GM18861 (cell line): ENCODE measurements around the gene GHRL.

Source experiments
- ATAC-seq: cut with Tn5 transposase; IDR thresholded peaks from one replicate; pipeline ENCODE4 v1.9.1; 2021; ENCODE audit not compliant: unreplicated experiment

Gene GHRL, protein sequence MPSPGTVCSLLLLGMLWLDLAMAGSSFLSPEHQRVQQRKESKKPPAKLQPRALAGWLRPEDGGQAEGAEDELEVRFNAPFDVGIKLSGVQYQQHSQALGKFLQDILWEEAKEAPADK

DNA sequence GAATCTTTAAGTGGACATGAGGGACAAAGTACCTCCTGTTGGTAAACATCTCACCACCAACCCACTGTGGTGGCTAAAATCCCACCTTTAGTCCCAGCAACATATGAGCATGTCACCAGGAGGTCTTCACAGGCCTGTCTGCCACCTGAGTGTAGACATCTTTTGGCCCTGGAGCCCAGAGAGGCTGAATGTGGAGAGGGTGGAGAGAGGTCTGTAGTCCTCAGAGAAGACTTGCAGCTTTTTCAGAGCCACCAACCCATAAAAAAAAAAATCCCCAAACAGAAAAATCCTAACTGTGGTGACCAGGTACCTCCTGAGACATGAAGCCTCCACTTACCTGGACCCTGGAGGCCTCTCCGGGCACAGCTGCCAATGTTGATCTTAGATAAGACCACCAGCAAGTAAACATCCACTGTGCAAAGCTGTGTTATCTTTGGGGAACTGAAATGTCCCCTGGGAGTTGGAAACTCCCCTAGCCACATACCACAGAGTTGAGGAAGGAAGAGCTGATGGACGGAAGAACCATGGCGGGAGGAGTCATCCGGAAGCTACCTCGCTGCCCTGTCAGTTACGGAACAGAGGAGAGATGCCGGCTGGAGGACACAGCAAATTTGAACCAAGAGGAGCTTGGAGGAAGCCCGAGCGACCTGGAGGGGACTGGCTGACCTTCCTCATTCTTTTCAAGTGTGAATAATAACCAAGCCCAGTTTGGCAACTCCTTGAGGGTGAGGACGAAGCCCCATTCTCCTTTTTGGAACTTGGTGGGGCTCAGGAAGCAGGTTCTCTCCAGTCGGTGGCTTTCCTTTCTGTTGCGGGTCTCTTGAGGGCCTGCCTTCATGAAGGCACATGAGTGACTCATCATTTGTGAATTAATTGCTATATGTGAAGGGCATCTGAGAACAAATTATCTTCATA lies at the start of gene GHRL:
Gene GHRL, minus strand, starts transcription at position 443 of the 915 bp plus-strand sequence. CDS start 2,767 bp downstream, outside the sequence.
- peak; percentile 75 for ATAC-seq

DNA sequence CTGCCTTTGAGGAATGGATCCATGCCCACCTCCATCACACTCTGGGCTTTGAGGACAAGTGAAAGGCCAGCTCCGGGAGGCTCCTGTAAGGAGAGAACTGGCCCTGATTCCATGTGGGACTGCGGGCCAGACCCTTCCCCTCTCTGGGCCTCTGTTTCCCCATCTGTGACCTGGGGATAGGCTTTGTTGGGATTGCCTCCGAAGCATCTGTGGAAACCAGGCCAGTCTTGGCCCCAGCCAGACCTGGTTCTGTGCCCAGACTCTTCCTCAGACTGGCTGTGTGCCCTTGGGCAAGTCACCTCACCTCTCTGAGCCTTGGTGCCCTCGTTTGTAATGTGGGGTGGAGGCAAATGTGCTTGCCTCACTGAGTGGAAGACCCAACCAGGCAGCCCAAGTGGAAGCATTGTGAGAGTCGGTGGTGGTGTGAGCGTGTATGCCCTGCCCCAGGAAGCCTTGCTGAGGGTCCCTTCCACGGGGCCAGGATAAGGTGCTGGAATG lies 49.2 kb upstream of the GHRL start:
- no peak for ATAC-seq

DNA sequence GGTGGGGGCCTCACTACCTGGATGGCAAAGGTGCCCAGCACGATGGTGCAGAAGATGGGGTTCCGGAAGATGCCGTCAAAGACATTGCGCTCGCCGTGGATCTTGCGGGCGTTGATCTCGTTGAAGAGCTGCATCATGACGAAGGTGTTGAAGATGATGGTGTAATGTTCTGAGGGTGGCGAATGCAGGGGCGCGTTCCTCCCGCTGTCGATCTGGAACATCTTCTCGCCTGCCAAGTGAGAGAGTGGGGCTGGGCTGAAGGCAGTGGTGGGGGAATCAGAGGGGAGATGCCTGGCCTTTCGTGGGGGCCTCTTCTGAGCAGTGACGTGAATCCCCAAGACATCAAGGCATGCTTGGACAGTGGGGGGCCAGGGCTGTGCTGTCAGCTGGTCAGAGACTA lies 47.7 kb upstream of the GHRL start:
- ATAC-seq, result no peak

DNA sequence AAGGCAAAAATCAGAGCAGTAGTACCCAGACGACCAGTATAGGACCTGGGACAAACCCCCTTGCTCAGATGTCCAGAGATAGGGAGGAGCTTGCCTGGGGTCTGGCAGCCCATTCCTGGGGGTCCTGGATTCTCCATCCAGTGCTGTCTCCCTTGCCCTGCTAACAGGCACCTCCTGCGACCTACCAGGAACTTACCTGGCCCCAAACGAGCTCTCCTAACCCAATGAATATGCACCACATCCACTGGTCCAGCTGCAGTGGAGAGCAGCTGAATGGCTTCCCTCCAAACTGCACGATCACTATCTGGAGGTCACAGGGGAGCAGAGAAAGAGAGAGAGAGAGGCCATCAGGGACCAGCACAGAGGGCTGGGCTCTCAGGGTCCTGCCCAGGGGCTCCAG lies 47.3 kb upstream of the GHRL start:
- no peak for ATAC-seq

- no peak for ATAC-seq
These were observed 46.7 kb upstream of the GHRL start for GRCh38 chr3:10339376-10339955.

GRCh38 chr3:10338591-10339353 lies 46.0 kb upstream of the GHRL start:
- ATAC-seq, result no peak

DNA sequence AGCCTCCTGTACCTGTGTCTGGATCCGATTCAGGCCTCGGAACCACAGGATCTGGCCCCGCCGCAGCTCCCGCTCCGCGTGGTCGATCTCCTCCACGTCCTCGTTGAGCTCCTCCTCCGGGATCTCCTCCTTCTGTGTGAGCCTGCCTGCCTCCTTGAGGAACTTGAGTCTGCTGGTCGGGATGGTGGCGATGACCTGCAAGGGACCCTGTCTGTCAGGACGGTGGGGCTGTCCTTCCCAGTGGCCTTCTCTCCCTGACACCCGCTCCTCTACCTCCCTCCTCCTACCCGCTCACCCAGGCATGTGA lies 45.4 kb upstream of the GHRL start:
- no peak for ATAC-seq

DNA sequence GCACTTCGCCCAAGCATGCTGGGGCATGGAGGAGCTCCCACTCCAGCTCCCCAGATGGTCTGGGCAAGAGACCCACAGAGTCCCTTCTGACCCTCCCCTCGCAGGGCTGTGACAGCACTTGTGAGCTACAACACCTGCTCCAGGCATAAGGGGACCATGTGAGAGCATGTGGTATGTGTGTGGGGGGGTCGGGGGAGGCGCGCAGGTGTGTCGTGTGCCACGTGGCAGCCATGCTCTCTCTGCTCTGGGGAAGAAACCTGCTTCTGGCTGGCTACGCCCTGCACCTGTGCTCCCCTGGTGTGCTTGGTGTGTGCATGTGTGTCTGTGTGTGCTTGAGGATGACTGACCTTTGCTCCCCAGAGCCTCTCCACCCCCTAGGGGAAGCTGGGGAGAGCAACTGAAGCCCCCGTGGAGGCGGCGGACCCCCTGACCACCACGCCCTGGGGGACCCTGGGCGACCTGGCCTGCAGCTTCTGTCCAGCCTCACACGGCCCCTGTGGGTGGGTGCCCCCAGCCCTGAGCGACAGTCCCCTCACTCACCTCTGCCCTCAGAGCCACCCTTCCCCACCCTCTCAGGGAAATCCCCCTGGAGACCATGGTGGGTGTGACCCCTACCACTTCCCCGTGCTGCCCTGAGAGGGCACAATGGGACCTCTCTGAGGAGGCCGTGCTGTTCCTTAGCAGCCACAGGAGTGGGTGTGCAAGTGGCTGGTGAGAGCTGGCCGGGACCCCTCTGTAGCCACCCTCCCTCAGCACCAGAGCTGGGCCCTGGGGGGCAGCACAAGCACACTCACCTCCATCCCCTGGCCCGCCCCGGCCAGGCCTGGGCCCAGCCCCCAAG lies 44.8 kb upstream of the GHRL start:
- ATAC-seq, result no peak

DNA sequence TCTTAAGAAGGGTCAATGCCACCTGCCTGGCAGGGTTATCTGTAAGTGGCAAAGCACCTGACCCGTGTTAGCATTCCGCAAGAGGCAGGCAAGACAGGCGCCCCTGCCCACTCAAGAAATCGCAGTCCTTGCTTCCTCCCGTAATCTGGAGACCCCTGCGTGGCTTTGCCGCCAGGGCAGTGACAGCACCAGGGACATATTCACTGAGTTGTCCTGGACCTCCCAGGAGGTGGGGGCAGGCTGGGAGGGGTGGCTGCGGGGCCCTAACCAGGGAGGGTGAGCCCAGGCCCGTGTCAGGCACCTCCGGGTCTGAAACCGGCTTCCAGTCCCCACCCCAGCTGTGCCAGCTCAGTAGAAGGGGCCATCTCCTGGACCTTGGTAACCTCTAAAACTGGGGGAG lies 44.0 kb upstream of the GHRL start:
- no peak for ATAC-seq

DNA sequence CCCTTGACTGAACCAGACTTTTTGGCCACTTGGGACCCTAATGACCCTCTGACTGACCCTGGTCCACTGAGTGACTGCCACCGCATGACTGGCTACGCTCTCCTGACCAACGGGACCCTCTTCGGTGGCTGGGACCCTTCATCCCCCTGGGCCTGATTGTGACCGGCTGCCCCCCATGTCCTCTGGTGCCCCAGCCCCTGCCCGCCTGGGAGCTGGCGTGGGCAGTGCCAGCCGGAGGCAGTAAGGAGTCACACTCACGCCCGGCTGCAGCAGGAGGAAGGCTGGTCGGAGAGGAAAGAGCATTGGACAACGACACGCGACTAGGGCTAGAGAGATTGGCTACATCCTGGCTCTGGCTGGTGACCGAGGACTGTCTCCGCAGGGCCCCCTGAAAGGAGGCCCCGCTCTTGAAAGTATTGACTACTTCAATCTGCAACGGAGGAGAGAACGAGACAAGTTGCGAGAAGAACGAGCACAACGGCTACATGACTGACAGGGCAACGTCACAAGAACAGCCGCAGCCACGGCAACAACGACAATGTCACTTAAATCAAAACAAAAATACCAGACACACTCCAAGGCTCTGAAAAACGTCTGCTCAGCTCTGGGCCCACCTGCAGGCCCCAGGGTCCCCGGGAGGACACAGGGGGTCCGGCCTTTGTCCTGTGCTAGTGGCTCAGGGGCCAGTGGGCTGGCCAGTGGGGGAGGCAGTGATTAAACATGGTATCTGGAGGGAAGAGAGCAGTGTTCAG lies 43.3 kb upstream of the GHRL start:
- ATAC-seq, result no peak

GRCh38 chr3:10335190-10335738 lies 42.5 kb upstream of the GHRL start:
- ATAC-seq, result no peak

- no peak for ATAC-seq
These were observed 41.7 kb upstream of the GHRL start for GRCh38 chr3:10334459-10334858.

DNA sequence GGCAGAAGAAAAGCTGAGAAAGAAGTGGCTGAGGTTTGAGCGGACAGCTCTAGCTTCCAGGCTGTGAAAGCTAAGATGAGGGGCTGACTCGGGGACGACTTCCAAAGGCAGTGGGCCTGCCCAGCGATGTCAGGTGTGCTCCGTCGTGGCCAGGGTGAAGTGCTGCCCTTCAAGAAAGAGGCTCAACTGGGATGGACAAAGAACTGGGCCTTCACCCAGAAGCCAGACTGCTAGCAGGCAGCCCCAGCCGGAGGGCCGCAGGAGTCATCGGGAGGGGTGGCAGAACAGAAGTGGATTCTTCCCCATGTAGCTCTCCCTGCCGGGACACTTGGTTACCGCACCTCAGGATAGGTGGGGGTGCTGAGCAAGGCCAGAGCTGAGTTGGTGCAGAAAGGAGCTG lies 41.3 kb upstream of the GHRL start:
- no peak for ATAC-seq

DNA sequence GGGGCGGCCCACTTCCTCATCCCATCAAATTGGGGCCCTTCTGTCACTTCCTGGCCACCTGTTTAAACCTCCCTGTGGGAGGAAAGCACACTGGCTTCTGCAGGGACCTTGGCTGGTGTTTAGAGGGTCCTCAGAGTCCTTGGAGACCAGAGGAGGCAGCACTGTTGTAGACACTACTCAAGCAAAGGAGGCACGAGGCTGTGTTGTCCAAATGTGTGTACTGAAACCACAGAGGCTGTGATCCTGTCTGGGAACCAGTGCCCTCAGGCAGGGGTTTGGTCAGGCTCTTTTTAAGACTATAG lies 40.6 kb upstream of the GHRL start:
- ATAC-seq, result no peak

GRCh38 chr3:10332481-10333348 lies 40.0 kb upstream of the GHRL start:
- no peak for ATAC-seq

- no peak for ATAC-seq
These were observed 38.6 kb upstream of the GHRL start for GRCh38 chr3:10331320-10331719.

DNA sequence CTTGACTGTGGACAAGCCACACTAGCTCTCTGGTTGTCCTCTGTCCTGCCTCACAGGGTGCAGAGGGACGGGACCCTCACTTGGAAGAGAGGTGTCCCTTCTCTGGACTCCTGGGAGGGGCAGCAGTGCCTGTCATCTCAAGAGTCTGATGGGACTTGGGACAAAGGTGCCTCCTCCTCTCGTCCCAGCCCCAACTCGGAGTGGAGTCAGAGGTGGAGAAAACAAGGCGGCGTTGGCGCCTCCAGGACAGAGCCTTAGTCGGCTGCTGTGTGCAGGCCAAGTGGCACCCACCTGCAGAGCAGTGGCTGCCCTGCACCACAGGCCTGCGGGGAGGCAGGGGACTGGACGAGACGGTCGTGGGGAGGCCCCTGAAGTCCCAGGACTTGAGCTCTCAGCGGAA lies 37.6 kb upstream of the GHRL start:
- ATAC-seq, result no peak

GRCh38 chr3:10329495-10330015 lies 36.8 kb upstream of the GHRL start:
- ATAC-seq, result no peak
